HG03097 (cell line): ENCODE measurements around the gene ZNF433.
"Not testable (repeated sequence)": the region's sequence is repeated elsewhere in the genome, so short reads cannot be mapped to it uniquely, and the experiment has no call there.

Experiments used
- ATAC-seq: cut with Tn5 transposase; IDR thresholded peaks from one replicate; pipeline ENCODE4 v1.9.1; 2021; ENCODE audit not compliant: unreplicated experiment, low FRiP score

The ZNF433 gene

DNA sequence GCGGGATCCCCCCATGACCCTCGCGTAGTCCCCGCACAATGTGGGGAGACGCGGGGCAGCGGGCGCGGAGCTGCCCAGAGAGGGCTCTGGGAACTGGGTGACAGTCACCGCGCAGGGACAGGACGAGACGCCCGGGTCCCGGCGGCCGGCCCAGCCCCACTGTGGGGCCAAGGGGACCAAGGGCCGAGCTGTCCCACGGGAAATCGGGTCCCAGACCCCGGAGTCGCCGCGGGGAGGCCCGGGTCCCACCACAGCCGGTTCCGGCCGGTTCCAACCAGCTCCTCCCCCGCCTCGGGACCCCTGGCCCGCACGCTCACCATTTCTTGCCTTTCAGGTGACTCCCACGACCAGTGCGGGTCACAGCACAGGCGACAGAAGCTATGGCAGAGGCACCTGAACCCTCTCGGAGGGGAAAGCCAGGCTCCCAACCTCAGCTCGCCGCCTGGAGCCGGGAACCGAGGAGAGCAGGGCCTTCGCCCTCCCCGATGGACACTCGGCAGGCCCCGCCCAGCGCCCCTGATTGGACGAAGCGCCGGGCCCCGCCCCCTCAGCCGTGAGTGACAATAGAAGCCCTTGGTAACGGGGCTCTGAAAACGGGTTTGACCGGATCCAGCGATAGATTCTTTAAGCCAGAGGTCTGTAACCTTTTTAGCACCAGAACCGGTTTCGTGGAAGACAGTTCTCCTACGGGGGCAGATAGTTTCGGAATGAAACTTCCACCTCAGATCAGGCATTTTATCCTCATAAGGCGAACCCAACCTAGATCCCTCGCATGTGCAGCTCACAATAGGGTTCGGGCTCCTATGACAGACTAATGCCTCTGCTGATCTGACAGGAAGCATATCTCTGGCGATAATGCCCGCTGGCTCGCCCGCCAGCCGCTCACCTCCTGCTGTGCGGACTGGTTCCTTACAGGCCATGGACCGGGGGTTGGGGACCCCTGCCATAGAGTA lies at the start of gene ZNF433:
TSS of gene ZNF433 (minus strand) at position 460 of the 953 bp plus-strand sequence. CDS start at position 320, 140 bp downstream.
- peak; percentile 89 for ATAC-seq

- ATAC-seq = not testable (repeated sequence)
Measured at GRCh38 chr19:12083336-12083735, 47.9 kb upstream of the ZNF433 start.

DNA sequence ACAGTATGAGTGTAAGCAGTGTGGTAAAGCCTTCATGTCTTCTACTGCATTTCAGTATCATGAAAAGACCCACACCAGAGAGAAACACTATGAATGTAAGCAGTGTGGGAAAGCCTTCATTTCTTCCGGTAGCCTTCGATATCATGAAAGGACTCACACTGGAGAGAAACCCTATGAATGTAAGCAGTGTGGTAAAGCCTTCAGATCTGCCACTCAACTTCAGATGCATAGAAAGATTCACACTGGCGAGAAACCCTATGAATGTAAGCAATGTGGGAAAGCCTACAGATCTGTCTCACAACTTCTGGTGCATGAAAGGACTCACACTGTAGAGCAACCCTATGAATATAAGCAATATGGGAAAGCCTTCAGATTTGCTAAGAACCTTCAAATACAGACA lies 41.9 kb upstream of the ZNF433 start:
- no peak for ATAC-seq

- not testable (repeated sequence) for ATAC-seq
Measured at GRCh38 chr19:12076331-12076730, 40.9 kb upstream of the ZNF433 start.

GRCh38 chr19:12075538-12076139 lies 40.2 kb upstream of the ZNF433 start:
- no peak for ATAC-seq

DNA sequence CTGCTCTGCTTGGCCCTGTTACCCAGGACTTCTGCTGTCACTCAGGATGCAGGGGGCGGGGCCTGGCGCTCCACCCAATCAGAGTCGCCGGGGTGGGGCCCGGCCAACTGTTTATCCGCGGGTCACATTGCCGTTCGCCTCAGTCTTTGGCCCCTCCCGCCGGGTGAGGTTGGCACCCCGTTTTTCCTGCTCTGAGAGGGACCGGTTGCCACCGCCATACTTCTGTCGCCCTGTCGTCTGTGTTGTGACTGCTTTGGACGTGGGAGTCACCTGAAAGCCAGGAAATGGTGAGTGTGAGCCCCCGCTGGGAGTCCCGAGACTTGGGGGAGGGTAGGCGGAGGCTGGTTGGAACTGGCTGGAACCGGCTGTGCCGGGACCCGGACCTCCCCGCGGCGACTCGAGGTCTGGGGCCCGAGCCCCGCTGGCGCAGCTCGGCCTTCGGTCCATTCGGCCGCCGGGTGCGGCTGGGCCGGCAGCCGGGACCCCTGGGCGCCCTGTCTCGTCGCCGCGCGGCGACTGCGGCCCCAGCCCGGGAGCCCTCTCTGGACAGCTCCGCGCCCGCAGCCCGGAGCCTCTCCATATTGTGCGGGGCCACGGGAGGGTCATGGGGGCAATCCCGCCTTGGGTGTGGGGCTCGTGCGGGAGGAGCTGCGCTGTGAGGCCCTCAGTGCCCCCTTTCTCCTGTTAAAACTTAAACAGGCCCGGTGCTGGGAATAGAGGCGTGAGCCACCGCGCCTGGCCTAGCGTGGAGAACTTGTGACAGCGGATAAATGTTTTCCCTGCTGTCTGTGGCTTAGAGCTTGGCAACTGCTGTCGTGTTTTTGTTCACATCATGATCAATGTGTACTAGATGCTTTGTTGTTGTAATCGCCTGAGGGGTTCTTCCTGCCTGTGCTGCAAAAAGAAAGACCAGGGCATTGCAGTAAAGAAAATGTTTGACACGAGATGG lies 29.4 kb upstream of the ZNF433 start, which contains the start of gene ZNF844:
TSS of gene ZNF844 (plus strand) at position 142 of the 949 bp plus-strand sequence. CDS start at position 285, 143 bp downstream.
- peak; percentile 74 for ATAC-seq

- no peak for ATAC-seq
Measured at GRCh38 chr19:12055784-12056183, 20.3 kb upstream of the ZNF433 start.

DNA sequence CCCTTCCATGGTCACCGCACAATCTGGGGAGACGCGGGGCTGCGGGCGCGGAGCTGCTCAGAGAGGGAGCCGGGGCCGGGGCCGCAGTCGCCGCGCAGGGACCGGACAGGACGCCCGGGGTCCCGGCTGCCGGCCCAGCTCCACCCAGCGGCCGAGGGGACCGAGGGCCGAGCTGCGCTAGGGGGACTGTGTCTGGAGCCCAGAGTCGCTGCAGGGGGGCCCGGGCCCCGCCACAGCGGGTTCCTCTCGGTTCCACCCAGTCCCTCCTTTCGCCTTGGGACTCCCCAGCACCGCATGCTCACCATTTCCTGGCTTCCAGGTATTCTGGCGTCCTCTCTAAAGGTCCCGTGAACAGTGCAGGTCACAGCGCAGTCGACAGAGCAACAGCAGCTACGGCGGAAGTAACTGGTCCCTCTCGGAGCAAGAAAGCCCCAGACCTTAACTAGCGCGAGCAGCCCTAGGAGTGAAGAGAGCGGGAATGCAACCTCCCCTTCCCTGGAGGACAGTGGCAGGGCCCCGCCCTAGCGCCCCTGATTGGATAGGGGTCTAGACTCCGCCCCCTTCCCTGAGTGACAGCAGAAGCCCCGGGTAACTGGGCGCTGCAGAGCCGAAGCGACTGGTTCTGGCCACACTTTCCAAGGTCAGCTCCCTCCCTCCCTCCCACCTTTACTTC lies 17.2 kb upstream of the ZNF433 start, which contains the start of gene ZNF878:
TSS of gene ZNF878 (minus strand) at position 465 of the 673 bp plus-strand sequence. CDS start at position 305, 160 bp downstream.
- peak; percentile 82 for ATAC-seq

DNA sequence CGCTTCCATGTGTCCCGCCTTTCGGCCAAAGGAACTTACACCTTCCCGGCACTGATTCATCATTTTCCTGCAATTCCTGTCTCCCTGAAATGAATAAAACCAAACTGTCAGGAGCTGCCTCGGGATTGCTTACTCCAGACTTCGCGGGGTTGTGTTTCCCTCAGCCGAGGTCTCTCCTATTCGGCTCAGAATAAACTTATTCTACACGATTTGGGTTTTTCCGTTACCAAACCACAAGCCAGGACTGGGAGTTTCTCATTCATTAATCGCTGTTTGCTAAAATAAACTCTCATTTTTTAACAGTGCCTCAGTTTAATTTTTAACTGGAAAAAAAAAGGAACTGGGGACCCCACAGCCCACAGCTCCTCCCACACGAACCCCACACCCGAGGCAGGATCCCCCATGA lies 16.6 kb upstream of the ZNF433 start:
- ATAC-seq = peak; percentile 30

DNA sequence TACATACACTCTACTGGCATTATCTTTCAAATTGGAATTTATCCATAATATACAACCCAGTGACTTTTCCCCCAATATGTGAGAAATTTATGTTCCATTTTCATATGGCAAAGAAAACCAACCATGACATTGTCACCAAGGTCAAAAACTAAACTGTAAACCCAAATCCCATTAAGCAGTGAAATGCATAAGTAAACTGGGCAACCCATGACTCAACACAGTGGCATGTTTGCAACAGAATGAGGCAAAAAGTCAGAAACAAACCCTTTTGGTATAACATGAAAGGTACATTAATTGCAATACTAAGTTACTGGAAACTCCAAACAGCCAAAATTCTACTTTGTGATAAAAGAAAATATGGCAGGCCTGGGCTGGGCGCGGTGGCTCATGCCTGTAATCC lies 12.4 kb upstream of the ZNF433 start:
- no peak for ATAC-seq

GRCh38 chr19:12043752-12044422 lies 8.4 kb upstream of the ZNF433 start:
- ATAC-seq = no peak

GRCh38 chr19:12042893-12043292 lies 7.4 kb upstream of the ZNF433 start:
- ATAC-seq = no peak

- ATAC-seq = no peak
Measured at GRCh38 chr19:12034620-12035019, 859 bp downstream of the ZNF433 start.

- no peak for ATAC-seq
Measured at GRCh38 chr19:12034198-12034597, 1.3 kb downstream of the ZNF433 start.

- no peak for ATAC-seq
Measured at GRCh38 chr19:12015753-12016116, 19.7 kb downstream of the ZNF433 start.

DNA sequence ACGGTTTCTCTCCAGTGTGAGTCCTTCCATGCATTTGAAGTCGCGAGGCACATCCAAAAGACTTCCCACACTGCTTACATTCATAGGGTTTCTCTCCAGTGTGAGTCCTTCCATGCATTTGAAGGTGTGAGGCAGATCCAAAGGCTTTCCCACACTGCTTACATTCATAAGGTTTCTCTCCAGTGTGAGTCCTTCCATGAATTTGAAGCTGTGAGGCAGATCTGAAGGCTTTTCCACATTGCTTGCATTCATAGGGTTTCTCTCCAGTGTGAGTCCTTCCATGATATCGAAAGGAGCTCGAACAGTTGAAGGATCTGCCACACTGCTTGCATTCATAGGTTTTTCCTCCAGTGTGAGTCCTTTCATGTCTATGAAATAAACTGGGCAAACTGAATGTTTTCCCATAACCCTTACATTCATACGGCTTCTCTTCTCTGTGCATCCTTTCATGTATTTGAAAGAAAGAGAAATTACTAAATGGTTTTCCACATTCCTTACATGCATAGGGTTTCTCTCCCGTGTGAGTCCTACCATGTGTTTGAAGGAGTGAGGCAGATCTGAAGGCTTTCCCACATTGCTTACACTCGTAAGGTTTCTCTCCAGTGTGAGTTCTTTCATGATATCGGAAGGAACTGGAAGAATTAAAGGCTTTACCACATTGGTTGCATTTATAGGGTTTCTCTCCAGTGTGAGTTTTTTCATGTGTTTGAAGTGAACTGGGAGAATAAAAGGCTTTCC lies 20.3 kb downstream of the ZNF433 start:
- no peak for ATAC-seq

GRCh38 chr19:12000152-12000981 lies 35.1 kb downstream of the ZNF433 start:
- ATAC-seq = peak; percentile 63

- ATAC-seq = no peak
Measured at GRCh38 chr19:11995174-11995573, 40.3 kb downstream of the ZNF433 start.
